ENCODE measurements around the gene UNC5B.

The UNC5B gene

DNA sequence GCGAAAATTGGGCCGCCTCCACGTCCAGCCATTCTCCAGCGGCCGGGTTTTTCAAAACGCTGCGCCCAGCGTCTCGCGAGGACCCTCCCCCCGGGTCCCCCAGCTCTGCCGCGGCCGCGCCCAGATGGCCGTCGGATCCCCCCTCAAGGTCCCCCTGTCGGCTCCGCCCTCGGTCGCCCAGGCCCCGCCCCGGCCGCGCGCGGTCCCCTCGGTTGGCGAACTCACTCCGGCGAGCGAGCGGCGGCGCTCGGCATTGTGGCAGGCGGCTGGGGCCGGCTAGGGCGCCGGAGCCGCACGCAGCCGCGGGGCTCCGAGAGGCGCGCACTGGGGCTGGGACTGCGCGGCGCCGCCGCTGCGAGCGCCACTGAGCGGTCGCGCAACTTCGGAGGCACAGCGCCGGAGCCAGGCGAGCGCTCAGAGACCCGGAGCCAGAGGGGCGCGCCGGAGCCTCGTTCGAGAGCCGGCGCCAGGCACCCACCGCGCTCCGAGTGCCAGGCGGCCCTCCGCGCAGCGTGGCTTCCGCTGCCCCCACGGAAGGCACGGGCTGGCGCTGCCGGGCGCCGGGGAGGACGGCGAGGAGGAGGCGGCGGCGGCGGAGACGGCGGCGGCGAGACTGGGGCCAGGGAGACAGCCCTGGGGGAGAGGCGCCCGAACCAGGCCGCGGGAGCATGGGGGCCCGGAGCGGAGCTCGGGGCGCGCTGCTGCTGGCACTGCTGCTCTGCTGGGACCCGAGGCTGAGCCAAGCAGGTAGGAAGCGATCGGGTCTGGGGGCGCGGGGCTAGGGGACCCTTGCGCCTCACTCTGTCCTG, at the start of gene UNC5B:
TSS of gene UNC5B (plus strand) at position 253 of the 809 bp plus-strand sequence. CDS start at position 669, 416 bp downstream.
- peak; percentile 17 to 48 for DNase-seq (ENCODE audit: low read depth in 1 of 2, low spot score in 1 of 2)

DNA sequence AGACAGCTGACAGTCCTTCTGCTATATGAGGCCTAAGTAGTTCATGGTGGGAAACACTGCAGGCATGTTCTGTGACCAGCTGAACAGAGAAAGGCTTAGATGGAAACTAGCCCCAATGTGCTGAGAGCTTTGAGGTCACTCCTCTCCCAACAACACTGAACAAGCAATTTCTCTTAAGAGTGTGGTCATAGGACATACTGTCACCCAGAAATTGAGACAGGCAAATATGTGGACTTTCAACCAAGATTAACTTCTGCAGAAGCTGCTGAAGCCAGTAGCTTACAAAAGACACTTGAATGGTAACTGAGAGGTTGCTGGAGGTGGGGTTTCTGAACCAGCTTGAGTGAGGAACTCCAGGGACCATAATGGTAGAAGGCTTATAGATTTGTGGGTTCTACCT, 38.9 kb upstream of the UNC5B start:
- DNase-seq (ENCODE audit: low read depth in 1 of 2, low spot score in 1 of 2): no peak

DNA sequence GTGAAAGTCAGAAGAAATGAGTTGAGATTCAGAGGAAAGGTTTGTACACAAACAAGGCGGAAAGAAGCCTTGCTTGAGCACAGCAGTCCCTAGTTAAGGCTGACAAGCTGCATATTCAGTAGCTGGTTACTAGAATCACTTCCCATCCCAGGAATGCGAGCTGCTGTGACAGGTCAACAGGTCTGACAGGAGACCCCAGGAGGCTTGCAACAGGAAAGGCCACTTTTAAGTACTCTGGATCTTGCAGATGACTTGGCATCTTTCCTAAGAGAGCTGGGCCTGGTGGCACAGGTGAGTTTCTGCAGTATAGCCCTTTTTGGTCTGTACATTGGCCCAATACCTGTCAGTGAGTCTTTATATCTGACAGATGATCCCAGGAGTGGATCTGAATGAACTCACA, 35.7 kb upstream of the UNC5B start:
- DNase-seq (ENCODE audit: low read depth in 1 of 2, low spot score in 1 of 2): no peak

DNA sequence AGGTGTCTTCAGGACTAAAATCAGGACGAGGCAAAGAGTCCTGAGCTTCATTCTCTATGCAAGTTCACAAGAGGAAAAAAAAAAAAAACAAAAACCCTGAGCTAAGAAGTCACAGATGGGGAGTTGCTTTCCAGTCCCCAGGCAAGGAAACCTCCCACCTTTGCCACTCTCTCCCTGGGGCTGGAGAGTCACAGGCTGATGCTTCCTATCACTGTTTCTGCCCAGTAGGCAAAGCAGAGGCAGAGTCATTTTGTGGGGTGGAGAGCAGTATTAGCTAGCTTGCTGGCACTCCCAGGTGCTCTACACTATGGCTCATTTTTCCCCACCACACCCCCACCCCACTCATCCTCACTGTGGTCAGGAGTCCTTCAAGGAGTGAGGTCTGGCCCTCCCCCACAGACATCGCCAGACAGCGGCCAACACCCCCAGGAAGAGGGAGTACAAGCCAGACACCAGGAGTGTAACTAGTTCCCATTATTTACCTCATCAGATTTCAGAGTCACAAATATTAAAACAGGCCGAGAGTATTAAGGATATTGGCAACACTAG, 34.6 kb upstream of the UNC5B start:
- no peak for DNase-seq (ENCODE audit: low read depth in 1 of 2, low spot score in 1 of 2)

DNA sequence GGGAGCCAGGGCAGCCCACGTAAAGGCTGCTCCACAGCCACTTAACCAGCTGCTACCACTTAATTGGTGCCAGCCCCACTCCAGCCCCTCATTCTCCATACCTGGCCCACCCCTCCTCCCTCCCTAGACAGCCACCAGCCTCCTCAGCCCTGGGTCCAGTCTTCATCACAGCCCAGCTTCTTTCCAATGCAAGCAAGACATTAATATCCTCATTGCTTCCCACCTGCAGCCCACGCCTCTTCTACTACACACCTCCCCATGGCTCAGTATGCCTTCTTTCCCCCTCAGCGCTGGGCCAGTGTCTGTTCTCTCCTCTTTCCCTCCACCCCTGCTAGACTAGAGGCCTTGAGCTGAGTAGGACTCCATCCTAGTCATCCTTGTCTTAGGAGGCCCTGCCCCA, 33.5 kb upstream of the UNC5B start:
- no peak for DNase-seq (ENCODE audit: low read depth in 1 of 2, low spot score in 1 of 2)

DNA sequence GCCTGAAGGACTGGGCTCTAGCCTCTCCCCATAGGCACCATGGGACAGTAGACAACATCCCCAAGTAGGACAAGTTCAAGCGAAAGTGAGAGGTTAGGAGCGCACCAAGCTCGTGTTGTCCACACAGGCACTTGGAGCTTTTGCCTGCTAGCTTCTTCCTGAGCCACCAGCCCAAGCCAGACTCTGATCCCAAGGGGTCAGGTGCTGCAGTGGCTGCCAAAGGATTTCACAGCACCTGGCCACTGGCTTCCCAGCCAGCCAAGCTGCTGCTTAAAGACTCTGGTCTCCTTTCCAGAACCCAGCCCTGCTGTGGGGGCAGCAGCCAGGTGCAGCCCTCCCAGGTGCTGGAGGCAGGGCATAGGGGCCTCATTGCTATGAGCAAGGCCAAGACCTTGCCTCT, 33.0 kb upstream of the UNC5B start:
- no peak for DNase-seq (ENCODE audit: low read depth in 1 of 2, low spot score in 1 of 2)

DNA sequence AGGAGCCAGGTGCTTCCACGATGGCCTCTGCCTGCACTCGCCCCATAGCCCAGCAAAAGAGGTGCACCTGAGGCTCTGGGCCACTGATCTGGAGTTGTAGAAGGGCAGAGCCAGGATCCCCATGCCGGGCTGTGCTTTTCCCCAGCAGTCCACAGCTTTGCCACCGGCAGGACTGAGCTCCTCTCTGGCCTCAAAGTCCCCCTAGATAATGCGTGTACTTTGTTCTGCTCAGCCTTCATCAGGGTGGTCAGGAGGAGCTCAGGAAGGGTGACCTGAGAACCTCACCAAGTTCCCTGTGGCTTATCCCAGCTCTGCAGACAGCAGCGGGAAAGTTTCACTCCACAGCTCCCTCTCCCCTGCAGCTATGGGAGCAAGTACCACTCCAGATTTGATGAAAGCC, 27.9 kb upstream of the UNC5B start:
- no peak for DNase-seq (ENCODE audit: low read depth in 1 of 2, low spot score in 1 of 2)

DNA sequence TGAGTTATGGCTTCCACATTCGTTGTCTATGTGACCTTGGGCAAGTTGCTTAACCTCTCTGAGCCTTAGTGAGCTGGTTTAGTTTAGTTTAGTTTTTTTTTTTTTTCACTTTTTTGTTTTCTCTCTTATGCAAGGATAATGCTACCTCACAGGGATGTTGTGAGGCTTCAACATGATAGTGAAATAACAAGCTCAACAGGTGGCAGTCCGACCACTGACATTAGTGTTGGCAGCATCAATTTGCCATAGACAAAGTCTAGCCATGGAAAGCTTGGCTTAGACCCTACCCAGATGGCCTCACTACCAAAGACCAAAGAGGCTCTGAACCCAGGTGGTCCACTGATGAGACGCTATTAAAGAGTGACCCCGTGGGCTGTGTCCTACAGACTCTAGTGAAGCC, 27.2 kb upstream of the UNC5B start:
- DNase-seq (ENCODE audit: low read depth in 1 of 2, low spot score in 1 of 2): no peak

DNA sequence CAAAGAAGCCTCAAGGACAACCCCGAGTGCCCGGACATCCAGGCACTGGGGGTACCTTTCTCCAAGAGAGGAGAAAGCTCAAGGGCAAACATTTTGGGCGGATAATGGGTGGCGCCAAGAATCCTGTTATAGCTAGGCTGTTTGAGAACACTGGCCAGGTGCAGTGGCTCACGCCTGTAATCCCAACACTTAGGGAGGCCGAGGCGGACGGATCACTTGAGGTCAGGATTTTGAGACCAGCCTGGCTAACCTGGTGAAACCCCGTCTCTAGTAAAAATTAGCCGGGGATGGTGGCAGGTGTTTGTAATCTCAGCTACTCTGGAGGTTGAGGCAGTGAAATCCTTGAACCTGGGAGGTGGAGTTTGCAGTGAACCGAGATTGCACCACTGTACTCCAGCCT, 25.2 kb upstream of the UNC5B start:
- no peak for DNase-seq (ENCODE audit: low read depth in 1 of 2, low spot score in 1 of 2)

DNA sequence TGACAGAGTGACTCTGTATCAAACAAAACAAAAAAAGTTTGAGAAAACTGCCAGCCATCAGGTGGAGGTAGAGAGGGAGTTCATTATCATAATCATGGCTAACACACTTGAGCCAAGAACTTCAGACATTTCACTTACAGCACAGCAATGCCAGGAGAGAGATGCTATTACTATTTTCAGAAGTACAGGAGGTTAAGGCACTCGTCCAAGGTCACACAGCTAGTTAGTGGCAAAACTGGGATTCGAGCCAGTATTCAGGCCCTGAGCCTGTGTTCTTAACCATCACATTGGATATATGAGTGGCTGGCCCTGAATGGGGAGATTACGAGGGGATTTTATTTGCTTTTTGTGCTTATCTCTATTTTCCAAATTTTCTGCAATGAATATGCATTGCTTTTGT, 24.8 kb upstream of the UNC5B start:
- no peak for DNase-seq (ENCODE audit: low read depth in 1 of 2, low spot score in 1 of 2)

DNA sequence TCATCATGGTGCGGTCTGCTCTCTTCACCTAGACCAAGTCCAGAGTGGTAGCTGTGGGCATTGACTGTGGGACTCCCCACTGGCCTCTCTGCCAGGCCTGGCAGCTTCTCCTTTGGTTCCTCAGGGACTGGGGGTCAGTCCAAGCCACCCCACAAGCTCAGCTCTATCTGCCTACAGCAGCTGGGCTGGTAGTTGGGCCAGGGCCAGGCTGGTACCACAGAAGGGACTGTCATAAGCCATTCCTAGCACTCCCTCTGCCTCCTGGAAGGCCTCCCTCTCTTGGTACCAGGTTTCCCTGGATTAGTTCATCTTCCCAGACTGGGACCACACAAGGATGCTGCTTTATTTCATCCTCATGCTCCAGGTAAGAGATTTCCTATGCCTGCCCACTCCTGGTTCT, 24.2 kb upstream of the UNC5B start:
- DNase-seq (ENCODE audit: low read depth in 1 of 2, low spot score in 1 of 2): no peak

DNA sequence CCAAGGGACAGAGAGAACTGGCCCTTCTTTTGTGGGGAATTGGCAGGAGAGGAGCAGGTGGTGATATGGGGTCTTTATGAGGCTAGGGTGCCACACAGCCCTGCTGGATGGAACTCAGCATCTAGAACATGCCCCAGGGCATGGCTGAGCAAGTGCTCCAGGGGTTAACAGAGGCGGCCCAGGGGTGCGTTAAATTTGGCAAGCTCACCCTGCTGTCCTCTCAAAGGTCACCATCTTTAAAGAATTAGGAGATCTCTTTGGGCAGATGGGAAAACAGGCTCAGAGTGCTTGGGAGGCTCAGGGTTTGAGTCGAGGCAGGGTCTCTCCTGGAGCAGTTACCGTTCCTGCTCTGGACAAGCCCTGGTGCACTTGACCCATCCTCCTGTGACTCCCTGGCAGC, 21.4 kb upstream of the UNC5B start:
- no peak for DNase-seq (ENCODE audit: low read depth in 1 of 2, low spot score in 1 of 2)

DNA sequence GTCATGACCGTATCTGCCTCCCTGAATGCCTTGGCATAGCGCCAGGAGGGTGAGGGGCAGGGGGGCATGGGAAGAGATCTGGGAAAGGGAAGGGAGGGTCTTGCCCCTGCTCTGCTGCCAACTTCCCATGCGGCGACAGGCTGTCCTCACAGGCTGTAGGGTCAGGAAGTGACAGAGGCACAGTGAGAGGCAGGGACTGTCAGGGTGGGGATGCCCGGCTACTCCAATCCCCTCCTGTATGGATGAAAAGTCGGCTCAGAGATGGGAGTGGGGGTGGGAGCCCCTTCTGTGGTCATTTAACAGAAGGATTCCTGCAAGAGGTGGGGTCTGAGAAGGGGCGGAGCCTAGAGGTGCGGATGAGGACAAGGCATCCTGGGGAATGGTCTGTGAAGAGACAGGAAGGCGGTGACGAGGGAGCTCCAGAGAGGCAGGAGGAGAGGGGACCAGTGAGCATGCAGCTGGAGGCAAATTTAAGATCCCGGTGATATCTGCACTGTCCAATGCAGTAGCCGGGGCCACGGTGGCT, 20.8 kb upstream of the UNC5B start:
- DNase-seq (ENCODE audit: low read depth in 1 of 2, low spot score in 1 of 2): no peak

DNA sequence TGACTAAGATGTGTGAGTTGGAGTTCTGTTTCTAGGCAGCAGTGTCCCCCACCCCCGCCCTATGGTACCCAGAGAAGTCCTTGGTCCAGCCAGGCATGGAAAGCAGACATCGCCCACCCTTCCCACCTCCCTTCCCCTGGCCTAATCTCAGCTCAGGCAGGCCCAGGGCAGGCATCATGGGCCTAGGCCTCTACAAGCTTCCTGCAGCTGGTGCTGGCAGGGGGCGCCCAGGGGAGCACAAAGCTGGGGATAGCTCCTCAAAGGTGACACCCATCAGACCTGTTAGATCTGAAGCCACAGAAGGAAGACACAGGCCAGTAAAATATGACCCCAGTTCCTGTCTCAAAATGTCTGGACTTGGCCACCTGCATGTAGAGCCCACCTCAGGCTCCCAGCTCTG, 18.9 kb upstream of the UNC5B start:
- DNase-seq (ENCODE audit: low read depth in 1 of 2, low spot score in 1 of 2): no peak

DNA sequence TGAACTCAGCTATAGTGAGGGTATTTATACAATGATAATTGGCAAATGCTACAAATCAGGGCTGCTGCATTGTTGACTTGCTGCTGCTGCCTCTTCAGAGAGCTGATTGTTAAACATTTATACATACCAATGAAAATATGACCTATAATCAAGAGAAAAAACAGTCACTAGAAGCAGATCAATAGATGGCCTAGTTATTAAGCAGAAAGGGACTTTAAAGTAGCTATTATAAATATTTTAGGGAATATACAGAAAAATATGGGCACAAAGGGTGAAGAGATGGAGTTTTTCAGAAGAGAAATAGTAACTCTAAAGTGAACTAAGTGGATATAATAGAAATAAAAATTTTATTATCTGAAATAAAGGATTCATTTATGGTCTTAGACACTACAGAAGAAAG, 14.4 kb upstream of the UNC5B start:
- no peak for DNase-seq (ENCODE audit: low read depth in 1 of 2, low spot score in 1 of 2)

DNA sequence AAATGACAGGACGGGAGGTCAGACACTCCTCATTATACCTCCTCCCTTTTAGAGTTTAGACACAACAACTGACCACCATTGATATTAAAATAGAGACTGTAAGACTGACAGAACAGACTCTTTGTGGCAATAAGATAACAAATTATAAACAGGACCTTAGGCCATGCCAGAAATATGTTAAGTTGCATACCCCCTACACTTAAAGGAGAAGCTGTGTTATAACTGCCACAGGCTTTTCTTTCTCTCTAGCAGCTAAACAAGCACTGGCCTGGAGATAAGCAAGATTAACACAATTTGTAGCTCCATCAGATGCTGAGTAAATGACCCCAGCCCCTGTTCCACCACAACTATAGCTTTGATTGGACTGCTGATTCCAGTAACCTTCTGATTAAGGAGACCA, 10.5 kb upstream of the UNC5B start:
- DNase-seq (ENCODE audit: low read depth in 1 of 2, low spot score in 1 of 2): no peak

DNA sequence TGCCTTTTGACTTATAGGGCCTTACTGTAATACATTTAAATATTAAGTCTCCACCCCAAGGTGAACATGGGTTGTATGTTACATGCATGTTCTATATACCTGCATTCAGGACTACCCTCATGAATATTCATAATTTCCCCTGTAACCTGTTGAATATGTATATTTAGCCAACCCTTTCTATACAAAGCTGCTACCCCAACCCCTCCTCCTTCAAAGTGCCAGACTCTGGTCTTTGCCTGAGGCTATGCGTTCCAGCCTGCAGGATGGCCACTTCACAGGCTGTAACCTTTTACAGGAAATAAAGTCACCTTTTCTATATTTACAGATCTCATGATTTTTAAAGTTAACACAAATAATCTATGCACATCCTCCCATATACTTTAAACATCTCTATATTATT, 10.1 kb upstream of the UNC5B start:
- DNase-seq (ENCODE audit: low read depth in 1 of 2, low spot score in 1 of 2): no peak

DNA sequence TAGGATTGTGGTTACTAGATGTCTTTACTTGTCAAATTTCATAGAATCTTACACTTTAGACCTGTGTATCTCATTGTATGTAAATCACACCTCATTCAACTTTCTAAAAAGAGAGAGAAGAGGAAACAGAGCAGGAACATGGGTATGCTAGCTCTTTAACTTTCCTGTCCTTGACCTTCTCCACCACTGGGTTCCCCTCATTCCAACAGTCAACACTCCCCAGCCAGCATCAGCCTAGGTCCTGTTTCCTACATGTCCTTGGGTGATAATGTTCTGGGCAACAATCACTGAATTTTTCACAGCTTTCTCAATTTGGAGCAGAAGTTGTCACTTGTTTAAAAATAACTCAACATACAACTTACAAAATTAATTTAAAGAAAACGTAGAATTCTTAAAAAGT, 9.2 kb upstream of the UNC5B start:
- no peak for DNase-seq (ENCODE audit: low read depth in 1 of 2, low spot score in 1 of 2)

DNA sequence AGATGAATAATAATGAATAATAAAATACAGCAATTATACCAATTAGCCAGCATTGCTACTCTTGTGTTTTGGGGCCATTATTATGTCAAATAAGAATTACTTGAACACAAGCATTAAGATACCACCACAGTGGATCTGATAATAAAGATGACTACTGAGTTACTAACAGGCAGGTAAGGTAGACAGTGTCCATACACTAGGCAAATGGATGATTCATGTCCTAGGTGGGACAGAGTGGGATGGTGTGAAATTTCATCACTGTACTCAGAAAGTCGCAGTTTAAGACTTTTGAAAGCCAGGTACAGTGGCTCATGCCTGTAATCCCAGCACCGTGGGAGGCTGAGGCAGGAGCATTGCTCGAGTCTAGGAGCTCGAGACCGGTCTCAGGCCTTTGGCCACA, 8.7 kb upstream of the UNC5B start:
- no peak for DNase-seq (ENCODE audit: low read depth in 1 of 2, low spot score in 1 of 2)

DNA sequence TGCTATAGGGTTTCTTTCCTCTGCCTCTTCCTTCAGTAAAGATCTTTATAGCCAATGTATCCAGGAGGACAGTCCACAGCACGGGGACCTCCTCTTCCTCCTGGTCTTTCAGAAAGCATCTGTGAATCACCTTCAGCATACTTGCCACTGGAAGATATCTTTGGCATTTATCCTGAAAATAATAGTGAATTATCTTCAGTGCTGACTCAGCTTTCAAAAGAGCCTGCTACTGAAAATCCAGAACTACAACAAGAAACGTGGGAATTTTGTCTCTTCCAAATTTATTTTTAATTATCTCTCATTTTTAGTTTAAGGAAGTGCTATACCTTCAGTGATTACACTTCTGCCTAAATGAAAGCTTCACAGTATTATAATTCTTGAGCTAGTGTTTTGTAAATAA, 7.6 kb upstream of the UNC5B start:
- DNase-seq (ENCODE audit: low read depth in 1 of 2, low spot score in 1 of 2): no peak

DNA sequence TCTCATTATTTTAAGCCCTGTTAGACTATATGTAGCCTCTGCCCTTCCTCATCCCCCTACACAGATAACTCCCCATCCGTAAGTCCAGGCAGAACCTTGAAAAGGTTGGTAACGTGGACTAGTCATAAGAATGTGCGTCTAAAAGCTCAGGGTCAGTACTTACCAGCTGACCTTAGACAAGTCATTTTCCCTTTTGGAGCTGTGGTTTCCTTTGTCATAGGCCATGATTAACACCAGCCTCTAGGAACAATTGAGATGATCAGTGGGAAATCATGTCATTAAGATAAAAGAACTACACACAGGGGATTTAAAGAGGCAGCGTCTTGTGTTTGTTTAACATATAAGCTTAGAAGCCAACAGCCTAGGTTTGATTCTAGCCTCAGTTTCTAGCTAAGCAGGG, 6.9 kb upstream of the UNC5B start:
- no peak for DNase-seq (ENCODE audit: low read depth in 1 of 2, low spot score in 1 of 2)

DNA sequence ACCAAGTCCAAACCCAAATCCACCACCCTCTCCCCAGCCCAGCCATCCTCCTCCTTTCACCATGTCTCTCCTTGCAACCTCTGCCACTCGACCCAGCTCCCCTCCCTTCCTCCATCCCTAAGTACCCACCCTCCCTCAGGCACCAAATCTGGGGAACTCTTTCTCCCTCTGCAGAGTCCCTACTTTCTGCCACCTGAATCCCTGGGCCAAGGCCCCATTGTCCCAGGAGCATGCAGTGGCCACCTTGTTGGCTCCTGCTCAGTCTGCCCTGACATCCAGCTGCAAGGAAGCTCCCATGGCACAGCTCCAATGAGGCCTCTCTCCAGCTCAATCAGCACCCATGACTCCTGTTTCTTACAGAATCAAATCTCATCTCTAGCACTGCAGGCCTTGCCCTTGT, 5.5 kb upstream of the UNC5B start:
- no peak for DNase-seq (ENCODE audit: low read depth in 1 of 2, low spot score in 1 of 2)

DNA sequence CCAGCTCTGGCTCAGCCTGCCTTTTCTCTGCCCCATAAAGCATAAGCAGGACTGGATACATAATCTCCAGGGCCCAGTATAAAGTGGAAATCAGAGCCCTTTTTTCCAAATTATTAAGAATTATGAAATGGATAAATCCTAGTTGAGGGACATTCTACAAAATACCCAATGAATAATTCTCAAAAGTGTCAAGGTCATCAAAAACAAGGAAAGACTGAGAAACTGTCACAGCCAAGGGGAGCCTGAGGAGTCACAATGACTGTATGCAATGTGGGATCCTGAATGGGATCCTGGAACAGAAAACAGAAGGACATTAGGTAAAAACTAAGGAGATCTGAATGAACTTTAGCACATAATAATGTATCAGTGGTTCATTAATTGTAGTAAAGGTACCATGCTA, 4.8 kb upstream of the UNC5B start:
- no peak for DNase-seq (ENCODE audit: low read depth in 1 of 2, low spot score in 1 of 2)

Data from activated CD4-positive, alpha-beta T cell treated with anti-CD3 and anti-CD28 coated beads, Interleukin-2, amount 50 U/mL, for 24 hours (primary cell).